GM19438 (cell line): ENCODE data around the gene AMTN.

Source experiments
- ATAC-seq: cut with Tn5 transposase; IDR thresholded peaks from one replicate; pipeline ENCODE4 v1.9.1; 2021; ENCODE audit warnings: low read depth; ENCODE audit not compliant: unreplicated experiment

The AMTN gene

GRCh38 chr4:70559211-70559830 lies 41.0 kb downstream of the AMTN start:
- ATAC-seq, result no peak

- no peak for ATAC-seq
These were observed 41.6 kb downstream of the AMTN start for GRCh38 chr4:70559924-70560323.

- ATAC-seq, result no peak
These were observed 45.7 kb downstream of the AMTN start for GRCh38 chr4:70564033-70564432.

GRCh38 chr4:70570796-70571195 lies 52.4 kb downstream of the AMTN start:
- no peak for ATAC-seq

- ATAC-seq, result no peak
These were observed 53.4 kb downstream of the AMTN start for GRCh38 chr4:70571772-70572171.

- ATAC-seq, result no peak
These were observed 57.6 kb downstream of the AMTN start for GRCh38 chr4:70575964-70576363.

GRCh38 chr4:70577220-70577927 lies 59.0 kb downstream of the AMTN start:
- ATAC-seq, result no peak

GRCh38 chr4:70581980-70582379 lies 63.6 kb downstream of the AMTN start:
- ATAC-seq, result no peak
